Measurements from ENCODE around the gene DVL1.
"Not testable (repeated sequence)": the region's sequence is repeated elsewhere in the genome, so short reads cannot be mapped to it uniquely, and the experiment has no call there.

DVL1 gene

GRCh38 chr1:1349256-1350012 lies at the start of gene DVL1:
DVL1 (minus strand) TSS chr1:1349418; CDS start chr1:1349065, 353 bp downstream.
- DNase-seq, result peak; percentile 81

- no peak for DNase-seq
These were observed 49.5 kb upstream of the DVL1 start for GRCh38 chr1:1398677-1399186.

GRCh38 chr1:1397839-1398523 lies 48.8 kb upstream of the DVL1 start:
- no peak for DNase-seq

- DNase-seq, result no peak
These were observed 45.9 kb upstream of the DVL1 start for GRCh38 chr1:1395166-1395565.

DNA sequence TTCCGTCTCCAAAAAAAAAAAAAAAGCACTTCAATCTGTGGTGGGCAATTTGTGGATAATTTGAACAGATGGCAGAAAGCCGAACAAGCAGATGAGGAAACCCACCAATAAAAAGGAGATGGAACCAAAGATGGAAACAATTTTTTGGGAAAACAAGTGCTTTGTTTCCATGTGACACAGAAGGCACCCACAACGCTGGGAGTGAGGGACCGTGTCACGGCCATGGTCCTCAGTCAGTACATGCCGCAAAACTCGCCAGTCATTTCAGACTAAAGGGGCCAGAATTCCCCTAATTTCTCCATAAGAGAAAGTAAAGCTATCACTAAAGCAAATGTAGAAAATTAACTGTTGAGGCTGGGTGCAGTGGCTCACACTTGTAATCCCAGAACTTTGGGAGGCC lies 44.9 kb upstream of the DVL1 start:
- DNase-seq, result no peak

DNA sequence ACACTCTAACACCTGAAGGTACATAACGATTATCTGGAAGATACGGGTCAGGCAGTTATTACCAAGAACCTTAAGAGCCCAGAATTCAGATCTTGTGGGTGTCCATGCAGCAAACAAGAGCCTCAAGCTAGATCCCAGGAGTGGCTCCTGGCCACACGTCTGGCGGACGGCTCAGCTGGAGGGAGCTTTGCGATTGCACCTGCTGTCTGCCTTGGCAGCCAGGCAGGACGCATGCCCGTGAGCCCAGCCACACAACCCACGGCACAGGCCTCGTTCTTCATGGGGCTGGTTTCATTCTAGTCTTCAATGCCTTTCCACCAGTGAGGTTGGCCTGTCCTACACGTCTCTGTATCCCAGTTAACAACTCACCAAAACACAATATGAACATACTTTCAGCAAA lies 44.2 kb upstream of the DVL1 start:
- no peak for DNase-seq

- no peak for DNase-seq
These were observed 43.8 kb upstream of the DVL1 start for GRCh38 chr1:1393014-1393413.

DNA sequence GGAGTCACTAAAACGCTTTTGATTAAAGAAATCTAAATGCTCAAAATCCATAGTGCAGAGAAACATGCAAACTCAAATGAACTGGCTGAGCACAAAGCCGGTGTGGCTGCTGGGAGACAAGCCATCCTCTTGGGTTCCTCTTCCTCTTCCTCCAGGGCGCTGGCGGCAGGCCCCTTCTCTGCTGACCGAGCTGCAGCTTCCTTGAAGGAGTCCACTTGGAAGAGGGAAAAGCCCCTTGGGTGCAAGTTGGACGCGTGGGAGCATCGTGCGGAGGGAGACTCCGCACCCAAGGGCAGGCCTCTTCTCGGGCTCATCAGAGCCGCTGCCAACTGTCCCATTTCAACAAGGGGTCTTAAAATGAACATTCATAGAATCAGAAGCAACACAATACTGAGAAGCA lies 42.0 kb upstream of the DVL1 start:
- no peak for DNase-seq

- DNase-seq, result no peak
These were observed 41.5 kb upstream of the DVL1 start for GRCh38 chr1:1390675-1391074.

GRCh38 chr1:1388078-1388472 lies 38.9 kb upstream of the DVL1 start:
- no peak for DNase-seq

DNA sequence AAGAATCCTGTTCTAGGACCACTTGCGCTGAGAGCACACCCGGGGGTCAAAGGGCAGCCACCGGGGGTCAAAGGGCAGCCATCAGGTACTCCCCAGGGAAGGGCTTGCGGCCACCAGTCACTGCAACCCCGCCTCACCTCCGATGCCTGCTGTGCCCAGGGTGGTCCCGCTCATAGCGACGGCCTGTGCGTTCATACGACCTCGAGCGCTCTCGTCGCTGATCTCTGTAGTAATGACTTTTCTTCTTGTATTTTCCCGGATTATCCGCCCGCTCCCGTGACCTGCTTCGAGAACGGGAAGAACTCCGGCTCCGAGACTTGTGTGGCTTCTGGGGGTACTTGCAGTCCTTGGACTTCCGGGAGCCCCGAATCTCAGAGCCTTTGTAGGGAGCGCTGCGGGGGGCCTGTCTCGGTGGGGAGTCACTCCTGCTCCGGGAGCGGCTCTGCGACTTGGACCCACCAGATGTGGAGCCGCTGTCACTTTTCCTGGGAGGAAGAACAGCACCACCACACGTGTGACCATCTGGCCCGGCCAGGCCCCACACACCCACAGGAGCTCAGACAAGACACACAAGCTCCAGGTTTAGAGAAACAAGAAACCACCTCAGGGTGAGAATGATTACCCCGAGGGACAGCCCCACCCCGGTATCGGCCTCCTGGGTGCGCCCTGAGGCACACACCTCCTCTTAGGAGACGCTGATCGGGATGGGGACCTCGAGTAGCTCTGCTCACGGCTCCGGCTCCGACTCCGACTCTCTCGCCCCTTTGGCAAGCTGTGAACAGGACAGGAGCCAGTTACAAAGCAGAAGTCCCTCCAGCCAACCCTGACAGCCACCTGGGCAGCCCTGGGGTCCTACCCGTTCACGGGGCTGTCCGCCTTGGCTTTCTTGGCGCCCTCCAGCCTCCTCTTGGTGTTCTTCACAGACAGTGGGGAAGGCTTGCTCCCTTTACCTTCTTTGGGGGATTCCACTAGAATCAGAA lies 38.2 kb upstream of the DVL1 start:
- DNase-seq, result no peak

GRCh38 chr1:1385931-1386330 lies 36.7 kb upstream of the DVL1 start:
- DNase-seq, result no peak

DNA sequence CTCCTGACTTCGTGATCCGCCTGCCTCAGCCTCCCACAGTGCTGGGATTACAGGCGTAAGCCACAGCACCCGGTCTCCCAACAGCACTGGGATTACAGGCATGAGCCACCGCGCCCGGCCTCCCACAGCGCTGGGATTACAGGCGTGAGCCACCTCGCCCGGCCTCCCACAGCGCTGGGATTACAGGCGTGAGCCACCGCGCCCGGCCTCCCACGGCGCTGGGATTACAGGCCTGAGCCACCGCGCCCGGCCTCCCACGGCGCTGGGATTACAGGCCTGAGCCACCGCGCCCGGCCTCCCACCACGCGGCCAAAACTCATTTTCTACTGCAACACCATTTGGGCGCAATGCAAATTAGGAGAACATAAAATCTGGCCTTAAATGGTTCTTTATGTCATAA lies 36.1 kb upstream of the DVL1 start:
- DNase-seq, result not testable (repeated sequence)

DNA sequence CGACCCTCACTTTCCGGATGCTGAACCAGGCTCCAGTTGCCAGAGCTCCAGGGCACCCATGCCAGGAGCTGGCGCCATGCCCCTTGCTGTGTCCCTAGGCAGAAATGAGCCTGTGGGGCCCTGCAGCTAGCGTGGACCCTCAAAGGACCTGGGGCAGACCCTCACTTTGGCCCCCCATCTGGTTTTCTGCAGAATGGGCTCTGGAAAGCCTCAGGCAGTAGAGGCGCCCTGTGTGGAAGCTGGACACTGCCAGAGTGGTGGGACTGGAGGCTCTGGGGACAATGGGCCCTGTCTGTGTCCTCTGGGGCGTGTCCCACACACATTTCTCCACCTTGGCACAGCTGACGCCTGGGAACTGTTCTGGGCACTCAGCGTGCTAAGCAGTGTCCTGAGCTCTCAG lies 32.1 kb upstream of the DVL1 start:
- DNase-seq, result no peak

DNA sequence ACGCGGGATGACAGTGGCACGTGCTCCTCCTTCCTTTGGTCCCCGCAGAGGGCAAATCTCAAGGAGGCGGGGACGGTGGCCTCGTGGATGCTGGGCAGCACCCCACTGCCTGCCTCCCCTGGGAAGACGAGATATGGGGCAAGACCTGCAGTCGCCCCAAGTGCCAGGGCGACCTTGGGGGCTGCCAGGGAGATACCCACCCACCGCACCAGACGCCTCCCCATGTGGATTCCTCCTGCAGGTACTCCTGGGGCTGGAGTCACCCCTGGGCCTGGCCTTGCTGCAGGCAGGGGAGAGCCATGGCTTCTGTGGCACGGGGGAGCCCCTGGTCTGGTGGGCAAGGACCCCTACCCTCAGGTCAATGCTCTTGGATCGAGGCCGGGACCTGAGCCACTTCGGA lies 31.6 kb upstream of the DVL1 start:
- no peak for DNase-seq

DNA sequence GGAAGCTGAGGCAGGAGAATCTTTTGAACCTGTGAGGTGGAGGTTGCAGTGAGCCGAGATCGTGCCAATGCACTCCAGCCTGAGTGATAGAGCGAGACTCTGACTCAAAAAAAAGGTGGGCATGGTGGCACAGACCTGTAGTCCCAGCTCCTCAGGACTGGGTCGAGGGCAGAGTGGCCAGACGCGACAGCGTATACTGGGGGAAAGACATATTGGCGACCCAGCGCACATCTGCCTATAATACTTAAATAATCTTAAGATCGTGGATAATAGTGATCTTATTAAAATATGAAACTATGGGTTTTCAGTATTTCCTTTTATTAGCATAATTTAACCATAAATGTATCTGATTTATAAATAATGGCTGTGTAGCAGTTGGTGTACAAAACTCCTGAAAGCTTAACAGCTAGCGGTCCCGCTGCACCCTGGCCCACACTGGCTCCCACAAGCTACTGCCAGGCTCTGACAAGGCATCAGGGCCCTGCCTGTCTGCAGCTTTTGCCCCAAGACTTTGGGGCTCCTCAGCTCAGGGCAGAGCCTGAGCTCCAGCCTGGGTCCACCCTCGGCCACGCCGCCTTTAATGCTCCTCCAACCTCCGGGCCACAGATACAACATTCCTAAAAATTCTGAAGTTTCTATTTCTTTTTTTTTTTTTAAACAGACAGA lies 28.5 kb upstream of the DVL1 start:
- DNase-seq, result no peak

- DNase-seq, result no peak
These were observed 27.5 kb upstream of the DVL1 start for GRCh38 chr1:1376551-1377226.

DNA sequence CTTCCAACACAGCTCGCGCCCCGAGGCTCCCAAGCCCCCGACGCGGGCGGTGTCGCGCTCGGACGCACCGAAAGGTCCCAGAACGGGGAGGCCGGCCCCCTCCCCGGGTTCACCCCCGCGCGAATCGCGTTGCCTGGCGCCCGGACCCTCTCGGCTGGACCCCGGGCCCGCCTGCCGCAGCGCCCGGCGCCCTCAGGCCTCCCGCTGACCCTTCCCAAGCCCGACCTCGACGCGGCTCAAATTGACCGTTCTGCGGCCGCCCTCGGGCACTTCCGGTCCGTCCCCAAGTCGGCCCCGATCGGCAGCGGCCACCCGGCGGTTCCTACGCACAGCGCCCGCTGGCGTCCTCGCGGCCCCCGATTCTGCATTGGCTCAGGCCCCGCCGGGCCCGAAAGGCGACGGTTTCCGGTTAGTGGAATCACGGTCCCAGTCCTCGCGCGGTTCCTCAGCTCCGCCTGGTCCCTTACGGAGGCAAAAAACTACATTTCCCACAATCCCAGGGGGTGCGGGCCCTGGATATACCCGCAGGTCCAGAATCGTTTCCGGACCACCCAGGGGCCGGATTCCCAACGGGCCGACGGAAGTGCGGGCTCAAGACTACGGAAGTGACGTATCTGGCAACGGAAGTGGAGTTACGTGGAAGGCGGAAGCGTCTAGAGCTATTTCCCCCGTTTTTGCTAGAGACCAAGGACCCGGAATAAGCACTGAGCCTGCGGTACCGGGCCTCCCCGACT lies 25.9 kb upstream of the DVL1 start, which contains the start of gene AURKAIP1:
AURKAIP1 (minus strand) TSS at position 279 of the 734 bp plus-strand sequence. CDS start 451 bp downstream, outside the sequence.
- peak; percentile 100 for DNase-seq

DNA sequence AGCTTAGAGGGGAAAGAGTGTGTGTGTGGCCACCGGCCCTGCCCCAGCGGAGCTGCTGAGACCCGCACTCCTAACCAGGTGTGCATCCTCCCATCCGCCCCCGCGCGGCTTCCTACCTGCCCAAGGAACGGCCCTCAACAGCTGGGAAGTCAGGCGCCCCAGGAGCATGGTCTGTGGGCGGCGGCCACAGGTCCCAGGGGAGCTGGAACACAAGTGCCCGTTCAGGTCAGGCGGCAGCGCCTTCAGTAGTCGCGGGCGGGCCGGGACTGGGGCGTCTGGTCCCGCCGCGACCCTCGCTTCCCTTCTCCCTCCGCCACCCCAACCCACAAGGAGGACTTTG lies 25.3 kb upstream of the DVL1 start:
- no peak for DNase-seq

GRCh38 chr1:1373815-1374588 lies 24.8 kb upstream of the DVL1 start:
- no peak for DNase-seq
